GM18511 (cell line): ENCODE measurements around the gene ZNF768.

ENCODE experiments used
- ATAC-seq: cut with Tn5 transposase; IDR thresholded peaks from one replicate; pipeline ENCODE4 v1.9.1; 2021; ENCODE audit warnings: mild to moderate bottlenecking, moderate library complexity; ENCODE audit not compliant: unreplicated experiment

Gene ZNF768

DNA sequence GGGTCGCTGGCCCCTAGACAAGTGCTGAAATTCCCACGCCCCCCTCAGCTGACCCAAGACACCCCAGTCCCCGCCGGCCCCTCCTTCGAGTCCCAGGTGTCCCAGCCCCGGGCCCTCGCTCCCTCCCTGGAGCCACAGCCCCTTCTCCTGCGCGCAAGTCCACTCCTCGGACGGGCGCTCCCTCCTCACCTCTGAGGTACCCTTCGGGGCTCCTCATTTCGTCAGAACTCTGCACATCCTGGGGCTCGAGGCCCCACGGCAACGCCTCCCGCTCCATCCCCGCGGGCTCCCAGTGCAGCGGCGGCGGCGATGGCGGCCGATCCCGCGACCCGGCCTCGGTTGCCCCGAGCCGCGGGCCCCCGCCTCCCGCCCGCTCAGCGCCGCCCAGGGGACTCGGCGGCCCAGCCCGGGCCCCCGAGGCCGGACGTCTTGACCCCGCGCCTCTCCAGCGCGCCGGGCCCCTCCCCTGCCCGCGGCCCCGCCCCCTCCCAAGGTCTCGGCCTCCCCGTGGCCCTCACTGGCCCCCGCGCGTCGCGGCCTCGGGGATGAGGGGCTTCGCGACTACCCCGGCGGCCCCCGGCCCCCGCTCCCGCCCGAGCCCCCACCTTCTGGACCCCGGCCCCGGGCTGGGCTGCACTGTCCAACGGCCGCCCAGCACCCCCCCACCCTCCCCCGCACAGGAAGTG is at the start of gene ZNF768:
Gene ZNF768, minus strand, starts transcription at position 430 of the 686 bp plus-strand sequence. Its CDS starts 153 bp downstream, at position 277.
- ATAC-seq: peak; percentile 31

DNA sequence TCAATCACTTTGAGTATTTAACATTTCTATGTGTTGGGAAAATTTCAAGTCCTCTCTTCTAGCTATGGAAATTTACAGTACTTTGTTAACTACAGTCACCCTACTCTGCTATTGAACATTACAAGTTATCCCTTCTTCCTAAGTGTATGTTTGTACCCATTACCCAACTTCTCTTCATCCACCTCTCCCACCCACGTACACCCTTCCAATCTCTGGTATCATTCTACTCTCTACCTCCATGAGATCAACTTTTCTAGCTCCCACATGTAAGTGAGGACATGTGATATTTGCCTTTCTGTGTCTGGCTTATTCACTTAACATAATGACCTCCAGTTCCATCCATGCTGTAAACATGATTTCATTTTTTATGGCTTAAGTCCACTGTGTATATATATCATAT is 48.3 kb upstream of the ZNF768 start:
- no peak for ATAC-seq

DNA sequence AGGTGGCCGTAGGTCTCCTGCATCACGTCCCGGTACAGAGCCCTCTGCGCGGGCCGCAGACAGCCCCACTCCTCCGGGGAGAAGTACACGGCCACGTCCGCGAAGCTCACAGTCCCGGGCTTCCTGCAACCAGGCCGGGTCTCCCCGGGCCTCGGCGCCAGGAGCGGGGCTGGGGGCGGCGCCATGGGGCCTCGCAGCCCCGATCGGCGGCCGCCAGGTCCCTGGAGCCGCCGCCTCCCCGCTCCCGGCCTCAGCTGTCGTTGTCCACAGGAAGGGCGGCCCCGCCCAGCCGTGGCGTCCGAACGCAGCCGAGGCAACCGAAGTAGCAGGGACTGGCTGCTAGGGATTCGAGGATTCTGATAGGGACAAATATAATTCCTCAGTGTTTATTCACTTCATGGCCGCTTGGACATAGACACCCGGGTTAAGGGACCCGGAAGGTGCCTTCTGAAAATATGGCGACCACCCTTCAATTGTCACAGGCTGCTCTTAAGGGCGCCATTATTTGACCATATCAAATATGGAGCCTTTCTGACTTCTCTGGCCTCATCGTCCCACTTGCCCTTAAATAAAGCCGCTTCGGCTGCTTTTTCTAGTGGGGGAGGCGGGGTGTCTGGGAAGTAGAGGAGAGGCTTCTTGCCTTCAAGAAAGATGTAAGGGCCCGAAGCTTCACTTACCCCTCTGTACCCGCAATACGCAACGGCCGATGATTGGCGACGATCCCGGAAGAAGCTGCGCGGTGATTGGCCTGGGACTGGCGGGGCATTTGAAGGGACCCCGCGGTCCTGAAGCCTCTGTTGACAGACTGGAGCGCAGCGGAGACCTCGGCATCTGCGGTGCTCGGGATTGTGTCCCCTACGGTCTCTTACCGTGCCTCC is 45.3 kb upstream of the ZNF768 start, which contains the start of gene ZNF688:
Gene ZNF688, minus strand, starts transcription at position 270 of the 878 bp plus-strand sequence. Its CDS starts 85 bp downstream, at position 185.
- ATAC-seq: peak; percentile 81

DNA sequence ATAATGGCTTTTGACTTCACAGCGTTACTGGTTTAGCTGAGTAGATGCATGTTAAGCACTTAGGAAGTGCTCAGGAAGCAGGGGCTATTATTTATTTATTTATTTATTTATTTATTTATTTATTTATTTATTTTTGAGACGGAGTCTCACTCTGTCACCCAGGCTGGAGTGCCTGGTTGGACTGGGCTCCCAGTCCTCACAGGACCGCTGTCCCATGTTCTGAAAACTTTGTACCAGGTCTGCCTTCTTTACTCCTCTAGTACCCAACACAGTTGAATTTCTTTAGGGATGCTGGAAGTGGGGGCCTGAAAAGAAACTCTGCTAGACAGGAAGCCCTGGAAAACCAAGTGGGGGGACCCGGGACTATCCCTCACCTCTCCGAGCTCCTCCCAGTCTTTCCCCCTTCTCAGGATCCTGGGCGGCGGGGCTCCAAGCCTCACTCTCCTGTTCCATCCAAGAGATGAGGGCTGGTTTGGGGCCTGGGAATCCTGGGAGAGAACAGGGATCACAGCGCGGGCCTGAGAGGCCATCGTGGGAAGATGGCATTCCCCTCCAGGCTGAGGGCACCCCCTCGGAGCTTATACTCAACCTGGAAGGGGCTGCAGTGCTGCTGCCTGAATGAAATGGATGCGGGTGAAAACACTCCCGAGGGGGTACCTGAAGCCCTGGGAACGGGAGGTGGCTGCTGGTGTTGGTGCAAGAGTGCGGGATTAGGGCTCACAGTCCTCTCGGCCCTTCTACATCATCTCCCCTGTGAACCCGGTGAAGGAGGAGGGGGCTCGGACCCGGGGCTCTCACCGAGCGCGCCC is 44.5 kb upstream of the ZNF768 start:
- ATAC-seq: no peak

DNA sequence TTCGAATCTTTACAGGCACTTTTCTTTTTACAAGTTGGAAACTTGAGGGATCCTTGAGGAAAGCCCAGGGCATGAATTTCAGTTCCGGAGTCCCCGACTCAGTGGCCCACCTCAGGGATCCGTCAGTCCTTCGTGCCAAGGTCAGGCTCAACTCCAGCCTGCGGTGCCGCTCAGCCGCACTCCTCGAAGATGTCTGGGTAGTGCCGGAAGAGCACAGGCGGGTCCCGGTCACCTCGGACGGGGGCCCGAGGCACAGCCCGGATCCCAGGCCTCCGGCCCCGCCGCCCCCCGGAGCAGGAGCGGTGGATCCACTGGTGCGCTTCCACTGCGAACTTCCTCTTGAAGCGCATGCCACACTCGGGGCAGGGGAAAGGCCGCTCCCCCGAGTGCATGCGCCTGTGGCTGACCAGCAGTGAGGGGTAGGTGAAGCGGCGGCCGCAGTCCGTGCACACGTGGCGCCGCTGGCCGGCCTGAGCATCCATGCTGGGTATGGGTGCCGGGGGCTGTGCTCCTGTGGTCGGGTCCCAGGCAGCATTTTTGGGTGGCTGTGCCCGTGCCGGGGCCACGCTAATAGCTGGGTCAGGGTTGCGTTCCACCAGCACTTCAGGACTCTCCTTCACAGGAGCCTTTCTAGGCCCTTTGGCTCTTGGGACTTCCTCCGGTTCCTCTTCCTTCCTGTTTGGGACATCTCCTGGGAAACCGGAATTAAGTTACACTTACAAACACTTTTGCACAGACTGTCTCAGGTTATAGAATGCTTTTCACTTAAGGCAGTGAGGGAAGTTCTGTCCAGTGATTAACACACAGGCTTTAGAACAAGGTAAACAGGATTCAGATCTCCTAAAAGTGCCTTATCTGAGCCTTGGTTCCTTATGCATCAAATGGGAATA is 43.6 kb upstream of the ZNF768 start:
- no peak for ATAC-seq

DNA sequence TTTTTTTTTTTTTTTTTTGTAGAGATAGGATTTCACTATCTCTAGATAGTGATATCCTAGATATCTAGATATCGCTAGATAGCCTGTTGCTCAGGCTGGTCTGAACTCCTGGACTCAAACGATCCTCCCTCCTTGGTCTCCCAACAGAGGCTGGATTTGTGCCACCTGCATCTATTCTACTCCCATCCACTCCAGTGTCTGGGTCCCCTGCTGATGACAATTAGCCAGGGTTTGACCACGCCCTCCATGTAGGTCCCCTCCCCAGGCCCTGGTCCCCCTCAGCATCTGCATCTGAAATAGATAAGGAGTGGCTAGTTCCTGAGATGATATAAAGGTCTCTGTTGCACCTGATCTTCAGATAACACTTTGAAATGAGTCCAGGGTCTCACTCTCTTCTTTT is 42.9 kb upstream of the ZNF768 start:
- no peak for ATAC-seq

DNA sequence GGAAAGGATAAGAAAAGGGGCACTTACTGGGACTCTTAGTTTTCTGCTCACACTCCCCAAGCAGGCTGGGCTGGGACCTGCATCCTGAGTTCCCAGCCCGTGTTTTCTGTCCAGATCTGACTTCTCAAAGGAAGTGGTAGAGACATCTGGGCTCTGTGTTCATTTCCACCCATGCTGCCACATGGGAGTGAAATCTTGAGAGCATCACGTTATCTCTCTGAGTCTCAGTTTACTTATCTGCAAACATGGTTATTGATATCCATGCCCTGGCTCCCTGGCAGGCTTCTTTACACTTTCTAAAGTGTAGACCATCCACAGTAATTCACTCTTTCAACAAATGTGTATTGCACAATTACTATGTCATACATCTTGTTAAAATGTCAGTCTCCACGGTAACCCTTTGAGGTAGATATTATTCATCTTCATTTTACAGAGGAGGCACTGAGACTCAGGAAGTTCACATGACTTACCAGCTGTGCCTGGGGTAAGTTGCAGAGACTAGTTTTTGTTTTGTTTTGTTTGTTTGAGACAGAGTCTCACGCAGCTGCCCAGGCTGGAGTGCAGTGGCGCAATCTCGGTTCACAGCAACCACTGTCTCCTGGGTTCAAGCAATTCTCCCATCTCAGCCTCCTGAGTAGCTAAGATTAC is 41.7 kb upstream of the ZNF768 start:
- no peak for ATAC-seq

DNA sequence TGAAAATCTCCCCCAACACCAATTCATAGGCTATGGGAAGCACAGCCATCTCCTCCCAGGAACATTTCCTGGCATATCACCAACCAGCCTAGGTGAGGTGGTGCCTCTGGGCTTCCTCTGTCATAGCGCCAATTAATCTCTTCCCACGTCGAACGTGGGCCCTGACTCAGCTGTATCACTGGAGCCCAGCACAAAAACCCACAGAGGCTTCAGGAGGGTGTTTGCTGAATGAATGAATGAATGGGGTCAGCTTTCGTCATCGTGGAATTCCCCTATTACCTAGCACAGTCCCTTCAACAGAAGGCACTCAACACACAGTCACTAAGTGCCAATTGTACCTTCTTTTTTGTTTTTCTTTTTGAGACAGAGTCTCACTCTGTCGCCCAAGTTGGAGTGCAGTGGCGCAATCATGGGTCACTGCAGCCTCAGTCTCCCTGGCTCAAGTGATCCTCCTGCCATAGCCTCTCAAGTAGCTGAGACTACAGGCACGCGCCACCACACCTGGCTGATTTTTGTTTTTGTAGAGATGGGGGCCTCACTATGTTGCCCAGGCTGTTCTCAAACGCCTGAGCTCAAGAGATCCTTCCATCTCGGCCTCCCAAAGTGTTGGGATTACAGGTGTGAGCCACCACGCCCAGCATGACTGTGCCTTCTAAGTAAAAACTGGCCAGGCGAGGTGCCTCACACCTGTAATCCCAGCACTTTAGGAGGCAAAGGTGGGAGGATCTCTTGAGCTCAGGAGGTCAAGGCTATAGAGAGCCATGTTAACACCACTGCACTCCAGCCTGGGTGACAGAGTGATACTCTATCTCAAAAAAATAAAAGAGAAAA is 41.0 kb upstream of the ZNF768 start:
- no peak for ATAC-seq

DNA sequence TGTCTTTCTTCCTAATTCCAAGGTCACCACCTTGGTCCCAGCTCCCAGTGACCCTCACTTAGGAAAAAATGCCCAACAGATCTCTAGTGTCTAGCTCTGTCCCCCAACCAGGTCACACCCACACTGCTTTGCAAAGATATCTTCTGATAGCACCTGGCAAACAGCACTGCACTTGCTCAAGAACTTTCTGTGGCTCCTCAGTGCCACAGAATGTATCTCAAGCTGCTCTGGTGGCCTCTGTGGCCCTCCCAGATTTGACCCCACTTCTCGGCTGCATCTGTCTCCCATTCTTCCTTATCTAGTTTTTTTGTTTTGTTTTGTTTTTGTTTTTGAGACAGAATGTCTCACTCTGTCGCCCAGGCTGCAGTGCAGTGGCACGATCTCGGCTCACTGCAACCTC is 40.2 kb upstream of the ZNF768 start:
- ATAC-seq: no peak

DNA sequence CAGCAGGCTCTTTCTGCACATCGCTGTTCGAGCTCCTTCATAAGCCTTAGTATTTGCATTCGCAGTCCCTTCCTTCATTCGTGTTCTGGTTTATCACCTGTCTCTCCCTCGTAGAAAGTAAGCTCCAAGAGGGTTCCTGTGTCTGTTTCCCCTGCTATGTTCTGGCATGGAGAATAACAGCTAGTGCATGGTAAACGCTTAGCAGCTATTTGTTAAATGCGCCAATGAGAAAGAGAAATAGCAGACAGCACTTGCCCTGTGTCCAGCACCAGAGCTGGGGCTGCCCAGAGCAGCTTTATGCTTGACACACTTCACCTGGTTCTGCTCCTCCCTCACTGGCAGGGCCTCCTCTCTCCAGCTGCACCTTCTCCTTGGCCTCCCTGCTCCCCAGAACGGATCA is 39.6 kb upstream of the ZNF768 start:
- ATAC-seq: no peak

DNA sequence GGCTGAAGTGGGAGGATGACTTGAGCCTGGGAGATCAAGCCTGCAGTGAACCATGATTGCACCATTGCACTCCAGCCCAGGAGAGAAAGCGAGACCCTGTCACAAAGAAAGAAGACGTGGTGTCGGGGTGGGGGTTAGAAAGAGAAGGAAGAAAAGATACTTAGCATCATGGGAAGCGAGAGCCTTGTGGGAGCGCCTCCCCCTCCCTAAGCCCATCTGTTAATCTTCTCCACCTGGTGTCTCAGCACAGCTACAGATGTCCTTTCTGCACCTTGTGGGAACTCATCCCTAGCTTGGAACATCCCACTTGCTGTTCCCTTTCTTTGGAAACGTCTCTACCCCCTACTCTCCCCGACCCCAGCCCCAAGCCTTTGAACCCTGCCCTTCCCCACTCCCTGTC is 39.2 kb upstream of the ZNF768 start:
- no peak for ATAC-seq

DNA sequence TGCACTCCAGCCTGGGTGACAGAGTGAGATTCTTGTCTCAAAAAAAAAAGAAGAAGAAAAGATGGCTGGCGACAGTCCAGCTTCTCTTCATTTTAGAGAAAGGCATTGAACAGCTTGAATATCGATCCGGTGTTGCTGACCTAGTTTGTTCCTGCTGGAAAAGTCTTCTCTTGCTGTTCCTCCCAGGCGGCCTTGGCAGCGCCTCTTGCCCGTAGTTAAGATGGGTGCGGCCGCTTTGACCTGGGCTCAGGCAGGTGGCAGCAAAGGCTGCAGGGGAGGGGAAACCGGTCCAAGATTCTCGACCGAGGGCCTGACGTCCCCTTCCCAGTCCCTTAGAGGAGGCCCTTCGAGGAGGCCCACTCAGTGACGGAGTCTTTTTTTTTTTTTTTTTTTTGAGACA is 35.7 kb upstream of the ZNF768 start:
- no peak for ATAC-seq

DNA sequence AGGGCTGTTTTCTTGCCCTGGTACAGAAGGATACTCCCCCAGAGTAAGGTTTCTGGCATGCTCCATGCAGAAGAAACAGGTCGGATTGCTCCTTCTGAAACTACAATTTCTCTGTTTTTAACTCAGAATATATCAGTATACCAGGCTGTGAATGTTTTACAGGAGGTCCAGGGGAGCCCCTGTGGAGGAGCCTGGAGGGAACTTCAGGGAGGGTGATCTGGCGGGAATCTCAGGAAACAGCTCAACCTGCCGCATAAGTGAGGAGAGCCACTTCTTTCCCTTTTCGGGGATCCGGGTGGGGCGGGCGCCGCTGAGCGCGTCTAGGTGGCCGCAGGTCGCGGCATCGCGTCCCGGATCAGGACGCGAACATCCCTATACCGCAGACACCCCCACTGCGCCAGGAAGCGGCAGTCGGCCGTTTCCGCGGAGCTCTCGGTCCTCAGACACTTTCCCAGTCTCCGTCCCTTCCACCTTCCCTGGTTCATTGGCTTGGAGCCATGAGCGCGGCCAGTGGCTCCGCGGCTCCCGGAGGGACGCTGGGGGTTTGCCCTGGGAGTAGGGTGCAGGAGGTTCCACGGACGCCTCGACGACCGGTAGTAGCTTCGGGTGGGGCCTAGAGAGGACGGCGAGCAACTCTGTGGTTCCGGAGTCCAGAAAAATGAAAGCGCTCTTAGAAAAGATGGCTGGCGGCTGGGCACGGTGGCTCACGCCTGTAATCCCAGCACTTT is 34.9 kb upstream of the ZNF768 start:
- ATAC-seq: no peak

DNA sequence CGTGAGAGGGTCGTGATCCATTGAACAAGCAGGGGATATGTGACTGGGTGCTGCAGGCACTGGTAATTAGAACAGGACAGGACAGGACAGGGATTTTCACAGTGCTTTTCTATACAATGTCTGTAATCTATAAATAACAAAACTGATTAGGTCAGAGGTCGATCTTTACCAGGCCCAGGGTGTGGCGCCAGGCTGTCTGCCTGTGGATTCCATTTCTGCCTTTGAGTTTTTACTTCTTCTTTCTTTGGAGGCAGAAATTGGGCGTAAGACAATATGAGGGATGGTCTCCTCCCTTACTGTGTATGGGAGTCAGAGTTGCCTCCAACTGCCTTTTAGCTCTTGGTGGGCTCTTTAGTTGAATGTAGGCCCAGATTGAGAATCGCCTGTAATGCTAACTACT is 33.3 kb upstream of the ZNF768 start:
- ATAC-seq: no peak

DNA sequence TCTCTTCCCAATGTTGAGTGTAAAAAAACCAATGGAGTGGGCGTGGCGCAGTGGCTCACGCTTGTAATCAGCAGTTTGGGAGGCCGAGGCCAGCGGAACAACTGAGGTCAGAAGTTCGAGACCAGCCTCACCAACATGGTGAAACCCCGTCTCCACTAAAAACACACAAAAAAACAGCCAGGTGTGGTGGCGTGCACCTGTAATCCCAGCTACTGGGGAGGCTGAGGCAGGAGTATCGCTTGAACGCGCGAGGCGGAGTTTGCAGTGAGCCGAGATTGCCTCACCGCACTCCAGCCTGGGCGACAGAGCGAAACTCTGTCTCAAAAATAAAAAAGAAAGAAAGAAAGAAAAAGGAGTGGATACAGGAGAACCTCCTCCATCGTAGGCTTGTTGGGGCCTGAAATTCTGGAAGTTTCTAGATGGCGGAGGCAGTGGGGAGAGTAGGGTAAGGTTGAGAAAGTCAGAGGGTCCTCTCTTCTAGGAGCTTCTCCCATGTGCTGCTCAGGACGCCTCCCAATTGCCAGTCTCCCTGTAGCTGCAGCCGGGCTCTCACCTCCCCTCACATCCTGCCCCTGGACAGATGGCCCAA is 32.5 kb upstream of the ZNF768 start:
- ATAC-seq: no peak

DNA sequence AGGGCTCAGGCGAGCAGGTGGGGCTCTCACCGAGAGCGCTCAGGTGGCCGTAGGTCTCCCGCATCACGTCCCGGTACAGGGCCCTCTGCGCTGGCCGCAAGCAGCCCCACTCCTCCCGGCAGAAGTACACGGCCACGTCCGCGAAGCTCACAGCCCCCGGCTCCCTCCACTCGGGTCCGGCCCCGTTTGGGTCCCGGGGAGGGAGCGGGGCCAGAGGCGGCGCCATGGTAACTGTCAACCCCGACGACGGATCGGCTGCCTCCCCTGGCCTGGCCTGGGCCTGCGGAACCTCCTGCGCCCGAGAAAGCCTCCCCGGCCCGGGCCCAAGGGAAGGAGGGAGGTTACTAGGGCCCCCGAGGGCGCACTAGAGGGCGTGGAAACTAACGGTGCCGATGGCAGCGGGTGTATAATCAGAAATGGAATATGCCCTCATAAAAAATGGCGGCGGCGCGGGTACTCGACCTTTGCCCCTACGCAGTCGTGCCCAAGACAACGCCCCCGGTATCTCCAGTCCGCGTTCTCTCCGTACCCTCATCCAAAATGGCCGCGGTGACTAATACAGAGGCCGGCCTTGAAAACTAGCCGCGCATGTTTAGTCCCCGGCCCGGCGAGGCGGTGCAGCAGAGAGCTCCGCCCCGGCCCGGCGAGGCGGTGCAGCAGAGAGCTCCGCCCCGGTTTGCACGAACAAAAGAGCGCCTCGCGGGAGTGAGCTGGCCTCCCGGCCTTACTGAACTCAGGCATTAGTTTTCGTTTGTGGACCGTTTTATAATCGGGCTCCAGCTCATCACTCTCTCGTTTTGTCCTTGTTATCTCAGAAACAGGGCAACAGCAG is 31.8 kb upstream of the ZNF768 start, which contains the start of gene ZNF764:
Gene ZNF764, minus strand, starts transcription at position 418 of the 832 bp plus-strand sequence. Its CDS starts 192 bp downstream, at position 226.
- ATAC-seq: peak; percentile 93

DNA sequence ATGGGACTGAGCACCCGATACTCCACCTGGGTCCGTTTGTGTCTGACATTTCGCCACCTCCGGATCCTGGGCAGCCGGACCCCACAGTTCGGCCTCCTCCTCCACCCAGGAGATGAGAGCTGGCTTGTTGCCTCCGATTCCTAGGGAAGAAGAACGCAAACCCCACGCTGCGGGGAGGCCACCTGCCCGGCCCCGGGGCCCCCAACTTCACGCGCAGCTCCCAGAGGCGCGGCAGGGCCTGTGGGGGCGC is 31.3 kb upstream of the ZNF768 start:
- peak; percentile 14 for ATAC-seq
